ENCODE results near the gene ZNF619. TPM values are rescaled to one million over a fixed set of nuclear protein-coding genes. Genes with fewer than 3 reads are reported as not detected.

ZNF619 gene
- total and polyA plus RNA-seq, 2 of the 13 experiments (the other 11 are each of a cell fraction or from before 2014, with no cell fraction given) = 0.83 to 5.2 TPM

DNA sequence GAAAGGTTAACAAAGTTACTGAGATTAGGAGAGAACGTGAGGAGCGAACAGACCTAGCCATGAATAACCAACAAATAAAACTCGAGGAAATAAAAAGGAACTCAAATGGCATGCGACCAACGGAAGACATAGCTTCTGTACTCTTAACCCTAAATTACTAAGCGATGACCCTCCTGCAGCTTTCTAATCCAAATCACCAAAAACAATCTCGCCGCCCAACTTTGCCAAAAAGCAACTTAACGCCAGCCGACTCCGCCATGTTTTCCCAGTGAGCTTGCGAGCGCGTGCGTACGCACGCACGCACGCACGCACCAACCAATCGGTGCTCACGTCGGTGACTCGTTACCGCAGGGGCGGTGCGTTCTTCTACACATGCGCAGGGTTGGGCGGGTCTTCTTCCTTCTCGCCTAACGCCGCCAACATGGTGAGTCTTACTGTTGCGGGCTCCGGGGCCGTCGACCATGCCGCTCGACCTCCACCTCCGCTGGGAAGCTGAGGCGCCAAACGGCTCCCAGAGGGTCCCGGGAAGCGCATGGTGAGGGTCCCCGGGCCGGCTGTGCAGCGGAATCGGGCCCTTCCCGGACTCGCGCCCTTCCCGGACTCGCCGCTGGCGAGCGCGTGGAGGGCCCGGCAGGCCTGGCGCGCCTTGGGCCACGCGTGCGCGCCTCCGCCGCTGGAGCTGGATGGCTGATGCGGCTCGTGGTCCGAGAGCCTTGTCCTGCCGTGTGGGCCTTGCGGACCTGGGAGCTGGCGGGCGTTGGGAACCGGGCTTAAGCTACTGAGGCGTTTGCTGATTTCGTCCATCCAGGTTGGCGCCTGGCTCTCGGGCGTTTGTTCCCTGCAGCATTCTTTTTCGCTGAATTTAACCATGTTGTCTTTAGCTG is 19.7 kb upstream of the ZNF619 start, which contains the start of gene RPL14 (continued):
- no peak for TF ChIP-seq ZNF775 (CRISPR knock-in tag; IDR thresholded peaks at IDR 0.05; ENCODE audit: borderline replicate concordance)
- TF ChIP-seq ZBTB21 (CRISPR knock-in tag; IDR thresholded peaks at IDR 0.05) = no peak
- TF ChIP-seq, protein P1, sequence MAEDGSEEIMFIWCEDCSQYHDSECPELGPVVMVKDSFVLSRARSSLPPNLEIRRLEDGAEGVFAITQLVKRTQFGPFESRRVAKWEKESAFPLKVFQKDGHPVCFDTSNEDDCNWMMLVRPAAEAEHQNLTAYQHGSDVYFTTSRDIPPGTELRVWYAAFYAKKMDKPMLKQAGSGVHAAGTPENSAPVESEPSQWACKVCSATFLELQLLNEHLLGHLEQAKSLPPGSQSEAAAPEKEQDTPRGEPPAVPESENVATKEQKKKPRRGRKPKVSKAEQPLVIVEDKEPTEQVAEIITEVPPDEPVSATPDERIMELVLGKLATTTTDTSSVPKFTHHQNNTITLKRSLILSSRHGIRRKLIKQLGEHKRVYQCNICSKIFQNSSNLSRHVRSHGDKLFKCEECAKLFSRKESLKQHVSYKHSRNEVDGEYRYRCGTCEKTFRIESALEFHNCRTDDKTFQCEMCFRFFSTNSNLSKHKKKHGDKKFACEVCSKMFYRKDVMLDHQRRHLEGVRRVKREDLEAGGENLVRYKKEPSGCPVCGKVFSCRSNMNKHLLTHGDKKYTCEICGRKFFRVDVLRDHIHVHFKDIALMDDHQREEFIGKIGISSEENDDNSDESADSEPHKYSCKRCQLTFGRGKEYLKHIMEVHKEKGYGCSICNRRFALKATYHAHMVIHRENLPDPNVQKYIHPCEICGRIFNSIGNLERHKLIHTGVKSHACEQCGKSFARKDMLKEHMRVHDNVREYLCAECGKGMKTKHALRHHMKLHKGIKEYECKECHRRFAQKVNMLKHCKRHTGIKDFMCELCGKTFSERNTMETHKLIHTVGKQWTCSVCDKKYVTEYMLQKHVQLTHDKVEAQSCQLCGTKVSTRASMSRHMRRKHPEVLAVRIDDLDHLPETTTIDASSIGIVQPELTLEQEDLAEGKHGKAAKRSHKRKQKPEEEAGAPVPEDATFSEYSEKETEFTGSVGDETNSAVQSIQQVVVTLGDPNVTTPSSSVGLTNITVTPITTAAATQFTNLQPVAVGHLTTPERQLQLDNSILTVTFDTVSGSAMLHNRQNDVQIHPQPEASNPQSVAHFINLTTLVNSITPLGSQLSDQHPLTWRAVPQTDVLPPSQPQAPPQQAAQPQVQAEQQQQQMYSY (CRISPR knock-in tag; IDR thresholded peaks at IDR 0.05) = peak; percentile 16; the same call in 1 of the 2 replicates
- no peak for TF ChIP-seq ZNF557 (CRISPR knock-in tag; IDR thresholded peaks at IDR 0.05)
- peak; percentile 41; the same call in 1 of the 2 replicates for TF ChIP-seq ZNF792 (CRISPR knock-in tag; IDR thresholded peaks at IDR 0.05)
- TF ChIP-seq ELF3 (CRISPR knock-in tag; IDR thresholded peaks at IDR 0.05) = peak; percentile 66; the same call in 1 of the 2 replicates
- TF ChIP-seq NFYC (CRISPR knock-in tag; IDR thresholded peaks at IDR 0.05) = peak; percentile 90
- TF ChIP-seq, protein P2, sequence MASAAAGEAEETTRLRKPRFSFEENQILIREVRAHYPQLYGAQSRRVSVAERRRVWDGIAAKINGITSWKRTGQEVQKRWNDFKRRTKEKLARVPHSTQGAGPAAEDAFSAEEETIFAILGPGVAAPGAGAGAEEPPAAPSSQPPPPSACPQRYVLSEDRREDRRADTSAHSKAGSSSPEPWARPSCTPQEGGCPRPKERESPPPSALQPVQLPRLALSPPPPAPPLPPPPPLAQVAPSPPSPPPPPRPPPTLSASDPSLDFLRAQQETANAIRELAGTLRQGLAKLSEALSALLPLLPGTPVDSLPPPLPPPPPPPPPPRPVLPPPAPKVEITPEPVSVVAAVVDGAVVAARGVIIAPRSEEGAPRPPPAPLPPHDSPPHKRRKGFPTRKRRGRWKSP (CRISPR knock-in tag; IDR thresholded peaks at IDR 0.05) = peak; percentile 54; the same call in 1 of the 2 replicates
- TF ChIP-seq SMARCE1 (IDR thresholded peaks at IDR 0.05; ENCODE audit: borderline replicate concordance) = no peak
- peak; percentile 64; the same call in 1 of the 2 replicates for TF ChIP-seq FOXC1 (CRISPR knock-in tag; IDR thresholded peaks at IDR 0.05; ENCODE audit: borderline replicate concordance)
- no peak for TF ChIP-seq KLF11 (CRISPR knock-in tag; IDR thresholded peaks at IDR 0.05)
- peak; percentile 99 for TF ChIP-seq POLR2AphosphoS5 (IDR thresholded peaks at IDR 0.05; ENCODE audit: low read depth, low read length)
- peak; percentile 75 for TF ChIP-seq TOE1 (CRISPR knock-in tag; IDR thresholded peaks at IDR 0.05)
- no peak for TF ChIP-seq ELF4 (CRISPR knock-in tag; IDR thresholded peaks at IDR 0.05; ENCODE audit: borderline replicate concordance)
- no peak for TF ChIP-seq ZFP36L2 (CRISPR knock-in tag; IDR thresholded peaks at IDR 0.05)
- TF ChIP-seq NFATC3 (CRISPR knock-in tag; IDR thresholded peaks at IDR 0.05) = no peak
- TF ChIP-seq TSC22D2 (CRISPR knock-in tag; IDR thresholded peaks at IDR 0.05; ENCODE audit: borderline replicate concordance) = no peak
- TF ChIP-seq, protein P3, sequence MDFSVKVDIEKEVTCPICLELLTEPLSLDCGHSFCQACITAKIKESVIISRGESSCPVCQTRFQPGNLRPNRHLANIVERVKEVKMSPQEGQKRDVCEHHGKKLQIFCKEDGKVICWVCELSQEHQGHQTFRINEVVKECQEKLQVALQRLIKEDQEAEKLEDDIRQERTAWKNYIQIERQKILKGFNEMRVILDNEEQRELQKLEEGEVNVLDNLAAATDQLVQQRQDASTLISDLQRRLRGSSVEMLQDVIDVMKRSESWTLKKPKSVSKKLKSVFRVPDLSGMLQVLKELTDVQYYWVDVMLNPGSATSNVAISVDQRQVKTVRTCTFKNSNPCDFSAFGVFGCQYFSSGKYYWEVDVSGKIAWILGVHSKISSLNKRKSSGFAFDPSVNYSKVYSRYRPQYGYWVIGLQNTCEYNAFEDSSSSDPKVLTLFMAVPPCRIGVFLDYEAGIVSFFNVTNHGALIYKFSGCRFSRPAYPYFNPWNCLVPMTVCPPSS (IDR thresholded peaks at IDR 0.05) = no peak
- no peak for TF ChIP-seq NR1H2 (CRISPR knock-in tag; IDR thresholded peaks at IDR 0.05; ENCODE audit: borderline replicate concordance, low read depth)
- TF ChIP-seq ZNF430 (CRISPR knock-in tag; IDR thresholded peaks at IDR 0.05) = no peak
- TF ChIP-seq, protein P4, sequence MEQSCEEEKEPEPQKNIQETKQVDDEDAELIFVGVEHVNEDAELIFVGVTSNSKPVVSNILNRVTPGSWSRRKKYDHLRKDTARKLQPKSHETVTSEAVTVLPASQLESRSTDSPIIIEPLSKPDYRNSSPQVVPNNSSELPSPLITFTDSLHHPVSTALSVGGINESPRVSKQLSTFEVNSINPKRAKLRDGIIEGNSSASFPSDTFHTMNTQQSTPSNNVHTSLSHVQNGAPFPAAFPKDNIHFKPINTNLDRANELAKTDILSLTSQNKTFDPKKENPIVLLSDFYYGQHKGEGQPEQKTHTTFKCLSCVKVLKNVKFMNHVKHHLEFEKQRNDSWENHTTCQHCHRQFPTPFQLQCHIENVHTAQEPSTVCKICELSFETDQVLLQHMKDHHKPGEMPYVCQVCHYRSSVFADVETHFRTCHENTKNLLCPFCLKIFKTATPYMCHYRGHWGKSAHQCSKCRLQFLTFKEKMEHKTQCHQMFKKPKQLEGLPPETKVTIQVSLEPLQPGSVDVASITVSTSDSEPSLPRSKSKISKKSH (CRISPR knock-in tag; IDR thresholded peaks at IDR 0.05; ENCODE audit: borderline replicate concordance) = 0 out of 2 replicates have a peak, but pooled peaks have one; percentile 33
- TF ChIP-seq, protein P5, sequence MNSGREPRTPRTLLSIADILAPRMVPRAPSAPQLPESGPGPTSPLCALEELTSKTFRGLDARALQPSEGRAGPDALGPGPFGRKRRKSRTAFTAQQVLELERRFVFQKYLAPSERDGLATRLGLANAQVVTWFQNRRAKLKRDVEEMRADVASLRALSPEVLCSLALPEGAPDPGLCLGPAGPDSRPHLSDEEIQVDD (CRISPR knock-in tag; IDR thresholded peaks at IDR 0.05; ENCODE audit: borderline replicate concordance) = no peak

Measured in HepG2 (cell line).